HL-60 (cell line): Measurements from ENCODE around the gene PAWR.

Experiments
- DNase-seq, 2 experiments: peaks; one replicate each; pipeline ENCODE4 v3.0.0-alpha.2; 2010 to 2020; ENCODE audit warnings: low read depth in 1 of 2, low spot score in 1 of 2
- H3K27ac ChIP-seq: fragments of 250-450 bp; sonication (Bioruptor Pico); replicated peaks from 2 replicates; pipeline ENCODE4 v1.5.1; 2020; ENCODE audit warnings: mild to moderate bottlenecking, moderate library complexity
- H3K27me3 ChIP-seq: fragments of 250-450 bp; sonication (Bioruptor Pico); 2 replicates; pipeline ENCODE4 v1.5.1; 2021; ENCODE audit warnings: mild to moderate bottlenecking, moderate library complexity; ENCODE audit not compliant: insufficient read depth, poor library complexity, severe bottlenecking
- H3K4me3 ChIP-seq: replicated peaks from 2 replicates; pipeline ENCODE4 v1.5.1; 2011; ENCODE audit warnings: mild to moderate bottlenecking, control low read depth, low read length; ENCODE audit not compliant: insufficient read depth
- CTCF ChIP-seq: IDR thresholded peaks from one replicate; pipeline ENCODE4 v1.5.1; 2011; ENCODE audit warnings: low read length, control low read depth, inconsistent platforms; ENCODE audit not compliant: insufficient read depth
- GABPA ChIP-seq: IDR thresholded peaks from 2 replicates; pipeline ENCODE4 v1.6.1; 2012; ENCODE audit warnings: low read depth
- POLR2AphosphoS5 ChIP-seq: IDR thresholded peaks from 2 replicates; pipeline ENCODE4 v1.6.1; 2012; ENCODE audit warnings: low read depth
- REST ChIP-seq: IDR thresholded peaks from 2 replicates; pipeline ENCODE4 v1.6.1; 2012; ENCODE audit warnings: low read depth; ENCODE audit not compliant: insufficient replicate concordance
- SPI1 ChIP-seq: IDR thresholded peaks from 2 replicates; pipeline ENCODE4 v1.6.1; 2012; ENCODE audit warnings: low read depth, mild to moderate bottlenecking, borderline replicate concordance

Gene PAWR

GRCh38 chr12:79624378-79624777, 66.4 kb downstream of the PAWR start:
- Histone ChIP-seq H3K4me3 (no peak overlapping the region), H3K27ac (no peak overlapping the region), H3K27me3 (no peaks in the 10 kb centered on the region)
- no peak for TF ChIP-seq REST
- TF ChIP-seq GABPA: no peak
- no peak for TF ChIP-seq POLR2AphosphoS5
- no peak for TF ChIP-seq CTCF
- TF ChIP-seq SPI1: no peak
- no peak for DNase-seq

GRCh38 chr12:79619872-79620562, 70.7 kb downstream of the PAWR start:
- DNase-seq: no peak
- H3K27ac ChIP-seq: no peak overlapping the region
- H3K4me3 ChIP-seq: no peak overlapping the region
- no peak for TF ChIP-seq POLR2AphosphoS5
- TF ChIP-seq GABPA: no peak
- TF ChIP-seq REST: no peak
- TF ChIP-seq CTCF: no peak
- no peak for TF ChIP-seq SPI1
- no peaks in the 10 kb centered on the region for H3K27me3 ChIP-seq

- DNase-seq: no peak
- no peak overlapping the region for H3K27ac ChIP-seq
- TF ChIP-seq CTCF: no peak
- TF ChIP-seq POLR2AphosphoS5: no peak
- TF ChIP-seq REST: no peak
- no peak for TF ChIP-seq GABPA
- no peak for TF ChIP-seq SPI1
- no peak overlapping the region for H3K4me3 ChIP-seq
- no peaks in the 10 kb centered on the region for H3K27me3 ChIP-seq
These were observed 71.8 kb downstream of the PAWR start for GRCh38 chr12:79618848-79619404.
